Measurements from ENCODE around the gene FAM171A1.

The FAM171A1 gene

GRCh38 chr10:15183689-15184481, 187.2 kb downstream of the FAM171A1 start:
- TF ChIP-seq CTCF (IDR thresholded peaks at IDR 0.05; ENCODE audit: low read depth, low read length, missing control alignments): no peak
- H3K4me3 ChIP-seq (ENCODE audit: low read depth, low read length): no peak overlapping the region
- no peak for DNase-seq (ENCODE audit: low read depth)

GRCh38 chr10:15182540-15183207, 188.4 kb downstream of the FAM171A1 start:
- no peak for TF ChIP-seq CTCF (IDR thresholded peaks at IDR 0.05; ENCODE audit: low read depth, low read length, missing control alignments)
- DNase-seq (ENCODE audit: low read depth): no peak
- no peak overlapping the region for H3K4me3 ChIP-seq (ENCODE audit: low read depth, low read length)

DNA sequence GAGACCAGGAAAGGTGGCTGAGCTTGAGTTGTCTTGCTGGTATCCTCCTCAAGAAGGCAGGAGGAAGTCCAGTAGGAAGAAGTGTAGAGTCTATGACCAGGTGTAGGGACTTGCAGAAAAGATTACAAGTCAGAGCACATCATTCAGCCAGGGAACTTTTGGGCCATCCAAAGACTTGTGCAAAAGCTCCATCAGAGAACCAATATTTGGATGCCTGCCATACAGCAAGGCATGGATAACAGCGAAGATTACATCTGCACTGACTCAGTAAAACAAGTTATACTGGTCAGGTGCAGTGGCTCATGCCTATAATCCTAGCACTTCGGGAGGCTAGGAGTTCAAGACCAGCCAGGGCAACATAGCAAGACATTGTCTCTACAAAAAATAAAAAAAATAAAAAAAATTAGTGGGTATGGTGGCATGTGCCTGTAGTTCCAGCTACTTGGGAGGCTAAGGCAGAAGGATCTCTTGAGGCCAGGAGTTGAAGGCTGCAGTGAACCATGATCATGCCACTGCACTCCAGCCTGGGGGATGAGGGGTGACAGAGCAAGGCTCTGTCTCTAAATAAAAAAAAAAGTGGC, 189.4 kb downstream of the FAM171A1 start:
- no peak overlapping the region for H3K4me3 ChIP-seq (ENCODE audit: low read depth, low read length)
- no peak for TF ChIP-seq CTCF (IDR thresholded peaks at IDR 0.05; ENCODE audit: low read depth, low read length, missing control alignments)
- DNase-seq (ENCODE audit: low read depth): no peak

GRCh38 chr10:15180736-15181135, 190.4 kb downstream of the FAM171A1 start:
- no peak overlapping the region for H3K4me3 ChIP-seq (ENCODE audit: low read depth, low read length)
- no peak for TF ChIP-seq CTCF (IDR thresholded peaks at IDR 0.05; ENCODE audit: low read depth, low read length, missing control alignments)
- DNase-seq (ENCODE audit: low read depth): no peak

- H3K4me3 ChIP-seq (ENCODE audit: low read depth, low read length): no peak overlapping the region
- no peak for DNase-seq (ENCODE audit: low read depth)
- no peak for TF ChIP-seq CTCF (IDR thresholded peaks at IDR 0.05; ENCODE audit: low read depth, low read length, missing control alignments)
Measured at GRCh38 chr10:15176269-15176668, 194.8 kb downstream of the FAM171A1 start.

DNA sequence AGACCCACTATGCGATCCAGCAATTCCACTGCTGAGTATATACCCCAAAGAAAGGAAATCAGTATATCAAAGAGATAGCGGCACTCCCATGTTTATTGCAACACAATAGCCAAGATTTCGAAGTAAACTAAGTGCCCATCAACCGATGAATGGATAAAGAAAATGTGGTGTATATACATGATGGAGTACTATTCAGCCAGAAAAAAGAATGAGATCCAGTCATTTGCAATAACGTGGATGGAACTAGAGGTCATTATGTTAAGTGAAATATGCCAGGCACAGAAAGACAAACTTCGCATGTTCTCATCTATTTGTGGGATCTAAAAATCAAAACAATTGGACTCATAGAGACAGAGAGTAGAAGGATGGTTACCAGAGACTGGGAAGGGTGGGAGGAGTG, 195.5 kb downstream of the FAM171A1 start:
- no peak for TF ChIP-seq CTCF (IDR thresholded peaks at IDR 0.05; ENCODE audit: low read depth, low read length, missing control alignments)
- no peak overlapping the region for H3K4me3 ChIP-seq (ENCODE audit: low read depth, low read length)
- DNase-seq (ENCODE audit: low read depth): no peak
